Measurements from ENCODE around the gene LRRC57.

Gene LRRC57

GRCh38 chr15:42523331-42523730 lies 25.3 kb downstream of the LRRC57 start:
- no peak for TF ChIP-seq CTCF (IDR thresholded peaks at IDR 0.05; ENCODE audit: low read depth, low read length, missing control alignments)
- no peak for DNase-seq (ENCODE audit: low read depth)
- in situ Hi-C loops (cut with HindIII; ENCODE audit: low sequenced_read_pairs) = no loop called here
- no peak overlapping the region for H3K4me3 ChIP-seq (ENCODE audit: low read depth, low read length)

GRCh38 chr15:42511007-42511391 lies 37.6 kb downstream of the LRRC57 start:
- no peak overlapping the region for H3K4me3 ChIP-seq (ENCODE audit: low read depth, low read length)
- in situ Hi-C loops (cut with HindIII; ENCODE audit: low sequenced_read_pairs) = no loop called here
- TF ChIP-seq CTCF (IDR thresholded peaks at IDR 0.05; ENCODE audit: low read depth, low read length, missing control alignments) = no peak
- no peak for DNase-seq (ENCODE audit: low read depth)

- no peak for TF ChIP-seq CTCF (IDR thresholded peaks at IDR 0.05; ENCODE audit: low read depth, low read length, missing control alignments)
- in situ Hi-C loops (cut with HindIII; ENCODE audit: low sequenced_read_pairs) = no loop called here
- H3K4me3 ChIP-seq (ENCODE audit: low read depth, low read length) = no peak overlapping the region
- no peak for DNase-seq (ENCODE audit: low read depth)
Observed at GRCh38 chr15:42510258-42511006, 38.2 kb downstream of the LRRC57 start.

- DNase-seq (ENCODE audit: low read depth) = no peak
- in situ Hi-C loops (cut with HindIII; ENCODE audit: low sequenced_read_pairs) = no loop called here
- no peak for TF ChIP-seq CTCF (IDR thresholded peaks at IDR 0.05; ENCODE audit: low read depth, low read length, missing control alignments)
- H3K4me3 ChIP-seq (ENCODE audit: low read depth, low read length) = no peak overlapping the region
Observed at GRCh38 chr15:42508263-42508690, 40.3 kb downstream of the LRRC57 start.

- in situ Hi-C loops (cut with HindIII; ENCODE audit: low sequenced_read_pairs) = no loop called here
- DNase-seq (ENCODE audit: low read depth) = no peak
- no peak for TF ChIP-seq CTCF (IDR thresholded peaks at IDR 0.05; ENCODE audit: low read depth, low read length, missing control alignments)
- no peak overlapping the region for H3K4me3 ChIP-seq (ENCODE audit: low read depth, low read length)
Observed at GRCh38 chr15:42507514-42507913, 41.1 kb downstream of the LRRC57 start.

GRCh38 chr15:42504631-42505030 lies 44.0 kb downstream of the LRRC57 start:
- no peak overlapping the region for H3K4me3 ChIP-seq (ENCODE audit: low read depth, low read length)
- no peak for TF ChIP-seq CTCF (IDR thresholded peaks at IDR 0.05; ENCODE audit: low read depth, low read length, missing control alignments)
- in situ Hi-C loops (cut with HindIII; ENCODE audit: low sequenced_read_pairs) = no loop called here
- DNase-seq (ENCODE audit: low read depth) = no peak
